Astrocyte (in vitro differentiated cells and primary cell): ENCODE measurements around the gene EVC. TPM values are rescaled to one million over a fixed set of nuclear protein-coding genes. Genes with fewer than 3 reads are reported as not detected.

ENCODE experiments used
- DNase-seq: peaks from one replicate; pipeline ENCODE4 v3.0.0-alpha.2; 2010; ENCODE audit warnings: low read depth
- FAIRE-seq: peaks from 2 replicates; lab custom pipeline; 2011; peaks lifted over from hg19 to GRCh38; lab: Jason Lieb, UNC
- H2AFZ ChIP-seq: 2 replicates; pipeline ENCODE4 v1.6.0; 2012; ENCODE audit warnings: low read depth, low read length, inconsistent platforms
- H3K27ac ChIP-seq: 2 replicates; pipeline ENCODE4 v1.5.1; 2011; ENCODE audit warnings: low read depth, low read length, inconsistent platforms
- H3K27me3 ChIP-seq: 2 replicates; pipeline ENCODE4 v1.6.0; 2011; ENCODE audit warnings: low read length, inconsistent platforms; ENCODE audit not compliant: insufficient read depth
- H3K36me3 ChIP-seq: 2 replicates; pipeline ENCODE4 v1.5.1; 2011; ENCODE audit warnings: low read length, inconsistent platforms; ENCODE audit not compliant: insufficient read depth
- H3K4me1 ChIP-seq: 2 replicates; pipeline ENCODE4 v1.5.1; 2011; ENCODE audit warnings: low read length, inconsistent platforms; ENCODE audit not compliant: insufficient read depth
- H3K4me2 ChIP-seq: 2 replicates; pipeline ENCODE4 v1.6.0; 2012; ENCODE audit warnings: low read length, inconsistent platforms
- H3K4me3 ChIP-seq: 2 replicates; pipeline ENCODE4 v1.5.1; 2011; ENCODE audit warnings: low read depth, mild to moderate bottlenecking, low read length, inconsistent platforms; ENCODE audit not compliant: insufficient read depth
- H3K79me2 ChIP-seq: 2 replicates; pipeline ENCODE4 v1.6.0; 2012; ENCODE audit warnings: mild to moderate bottlenecking, low read length, inconsistent platforms; ENCODE audit not compliant: insufficient read depth
- H3K9ac ChIP-seq: 2 replicates; pipeline ENCODE4 v1.6.0; 2012; ENCODE audit warnings: mild to moderate bottlenecking, low read length, inconsistent platforms
- H3K9me3 ChIP-seq: 2 replicates; pipeline ENCODE4 v1.5.1; 2012; ENCODE audit warnings: low read depth, mild to moderate bottlenecking, low read length, inconsistent platforms; ENCODE audit not compliant: insufficient read depth
- H4K20me1 ChIP-seq: 2 replicates; pipeline ENCODE4 v1.6.0; 2012; ENCODE audit warnings: low read length, inconsistent platforms; ENCODE audit not compliant: insufficient read depth
- H3K27ac Mint-ChIP-seq: one replicate; pipeline ENCODE4 v1.8.0; 2021; ENCODE audit warnings: mild to moderate bottlenecking, mixed read lengths; ENCODE audit not compliant: unreplicated experiment
- H3K27me3 Mint-ChIP-seq: one replicate; pipeline ENCODE4 v1.8.0; 2021; ENCODE audit warnings: low read depth, mixed read lengths; ENCODE audit not compliant: unreplicated experiment
- H3K36me3 Mint-ChIP-seq: one replicate; pipeline ENCODE4 v1.8.0; 2021; ENCODE audit warnings: low read depth, mixed read lengths; ENCODE audit not compliant: unreplicated experiment
- H3K4me1 Mint-ChIP-seq: one replicate; pipeline ENCODE4 v1.8.0; 2021; ENCODE audit warnings: low read depth, mixed read lengths; ENCODE audit not compliant: unreplicated experiment
- H3K4me3 Mint-ChIP-seq: one replicate; pipeline ENCODE4 v1.8.0; 2021; ENCODE audit warnings: mild to moderate bottlenecking, moderate library complexity, mixed read lengths; ENCODE audit not compliant: unreplicated experiment
- H3K9me3 Mint-ChIP-seq: one replicate; pipeline ENCODE4 v1.8.0; 2021; ENCODE audit warnings: mild to moderate bottlenecking, mixed read lengths; ENCODE audit not compliant: unreplicated experiment
- CTCF ChIP-seq: IDR thresholded peaks from 2 replicates; pipeline ENCODE4 v1.5.1; 2011; ENCODE audit warnings: low read depth, mild to moderate bottlenecking, inconsistent platforms, low read length, moderate library complexity; ENCODE audit not compliant: insufficient read depth
- EZH2 ChIP-seq: IDR thresholded peaks from 2 replicates; pipeline ENCODE4 v1.6.1; 2012; ENCODE audit warnings: mild to moderate bottlenecking, low read length, inconsistent platforms; ENCODE audit not compliant: insufficient read depth
- total RNA-seq: library from RNA; stranded (reverse); gene quantifications from 2 replicates; pipeline ENCODE4 v1.2.1, GENCODE V29; 2021

EVC gene
- total RNA-seq, 1 donor from 2014 or later: 23.9 TPM

- no peak overlapping the region for H3K27ac Mint-ChIP-seq
- H3K27me3 Mint-ChIP-seq: peaks cover 2% of the 10 kb centered on the region
These were observed 9.0 kb upstream of the EVC start for GRCh38 chr4:5701971-5702370.

GRCh38 chr4:5703831-5704230 lies 7.2 kb upstream of the EVC start:
- Mint-ChIP-seq H3K4me3 (no peak overlapping the region), H3K36me3 (peaks cover 29% of the 10 kb centered on the region), H3K27ac (no peak overlapping the region), H3K27me3 (peaks cover 6% of the 10 kb centered on the region), H3K4me1 (no peaks in the 10 kb centered on the region), H3K9me3 (peaks cover 10% of the 10 kb centered on the region)
- Histone ChIP-seq H3K4me2 (no peak overlapping the region), H3K9ac (no peak overlapping the region), H3K27ac (no peak overlapping the region), H4K20me1 (peaks cover 15% of the 10 kb centered on the region), H3K27me3 (no peaks in the 10 kb centered on the region), H3K36me3 (peaks cover 2% of the 10 kb centered on the region), H3K79me2 (peaks cover 27% of the 10 kb centered on the region), H3K9me3 (no peaks in the 10 kb centered on the region), H3K4me1 (peaks cover 18% of the 10 kb centered on the region), H2AFZ (no peak overlapping the region), H3K4me3 (no peak overlapping the region)
- FAIRE-seq (no peak), DNase-seq (no peak)
- TF ChIP-seq CTCF: no peak
- no peak for TF ChIP-seq EZH2

More at GRCh38 chr4:5701971-5702370, 9.0 kb upstream of the EVC start:
- H2AFZ ChIP-seq: no peak overlapping the region
- H3K36me3 ChIP-seq: peaks cover 5% of the 10 kb centered on the region
- H3K36me3 Mint-ChIP-seq: peaks cover 29% of the 10 kb centered on the region
- peaks cover 19% of the 10 kb centered on the region for H3K79me2 ChIP-seq
- H3K4me1 ChIP-seq: peaks cover 1% of the 10 kb centered on the region
- no peak overlapping the region for H3K9ac ChIP-seq
- no peak overlapping the region for H3K27ac ChIP-seq
- FAIRE-seq: no peak
- H3K4me3 Mint-ChIP-seq: no peak overlapping the region
- no peaks in the 10 kb centered on the region for H3K27me3 ChIP-seq
- no peak overlapping the region for H3K4me2 ChIP-seq
- H3K9me3 ChIP-seq: no peaks in the 10 kb centered on the region
- H3K9me3 Mint-ChIP-seq: peaks cover 10% of the 10 kb centered on the region
- H3K4me1 Mint-ChIP-seq: no peaks in the 10 kb centered on the region
- H4K20me1 ChIP-seq: peaks cover 18% of the 10 kb centered on the region
- no peak overlapping the region for H3K4me3 ChIP-seq
- DNase-seq: no peak
- TF ChIP-seq EZH2: no peak
- TF ChIP-seq CTCF: no peak

GRCh38 chr4:5704276-5704675 lies 6.7 kb upstream of the EVC start:
- Histone ChIP-seq H3K9me3 (no peaks in the 10 kb centered on the region), H3K79me2 (peaks cover 27% of the 10 kb centered on the region), H3K4me3 (no peak overlapping the region), H4K20me1 (peaks cover 13% of the 10 kb centered on the region), H3K9ac (no peak overlapping the region), H3K27me3 (no peaks in the 10 kb centered on the region), H3K27ac (no peak overlapping the region), H3K36me3 (peaks cover 2% of the 10 kb centered on the region), H2AFZ (no peak overlapping the region), H3K4me1 (peaks cover 21% of the 10 kb centered on the region), H3K4me2 (no peak overlapping the region)
- H3K4me3 Mint-ChIP-seq: no peak overlapping the region
- H3K9me3 Mint-ChIP-seq: peaks cover 10% of the 10 kb centered on the region
- peaks cover 29% of the 10 kb centered on the region for H3K36me3 Mint-ChIP-seq
- H3K27me3 Mint-ChIP-seq: peaks cover 6% of the 10 kb centered on the region
- FAIRE-seq (no peak), DNase-seq (no peak)
- TF ChIP-seq EZH2 (no peak), CTCF (no peak)
- no peaks in the 10 kb centered on the region for H3K4me1 Mint-ChIP-seq
- no peak overlapping the region for H3K27ac Mint-ChIP-seq
